DND-41 (cell line): Measurements from ENCODE around the gene SUN2.

Experiments used
- ATAC-seq: fragments of 200-7000 bp; cut with Tn5 transposase; 3 replicates; pipeline ENCODE4 v1.9.1; 2021; ENCODE audit warnings: low read depth; ENCODE audit not compliant: insufficient read depth
- DNase-seq: peaks from one replicate; pipeline ENCODE4 v3.0.0-alpha.2; 2020
- H2AFZ ChIP-seq: 2 replicates; pipeline ENCODE4 v1.6.0; 2012; ENCODE audit warnings: low read depth, low read length
- H3K27ac ChIP-seq: 2 replicates; pipeline ENCODE4 v1.5.1; 2012; ENCODE audit warnings: low read length, inconsistent platforms
- H3K27me3 ChIP-seq: fragments of 200-600 bp; sonication (generic); 2 replicates; pipeline ENCODE4 v1.6.0; 2012; ENCODE audit warnings: low read length, mild to moderate bottlenecking, inconsistent platforms; ENCODE audit not compliant: insufficient read depth, poor library complexity
- H3K36me3 ChIP-seq: 2 replicates; pipeline ENCODE4 v1.5.1; 2012; ENCODE audit warnings: low read length, inconsistent platforms; ENCODE audit not compliant: insufficient read depth
- H3K4me1 ChIP-seq: 2 replicates; pipeline ENCODE4 v1.5.1; 2012; ENCODE audit warnings: mild to moderate bottlenecking, low read length; ENCODE audit not compliant: insufficient read depth
- H3K4me2 ChIP-seq: 2 replicates; pipeline ENCODE4 v1.6.0; 2012; ENCODE audit warnings: mild to moderate bottlenecking, moderate library complexity, low read length, inconsistent platforms; ENCODE audit not compliant: insufficient read depth
- H3K4me3 ChIP-seq, 2 experiments: fragments of 200-600 bp in 1 of 2; shearing (Covaris generic) in 1 of 2; 2 replicates each; pipeline ENCODE4 v1.5.1; 2012 to 2016; ENCODE audit warnings: inconsistent platforms in 2 of 2, low read length in 2 of 2, mild to moderate bottlenecking in 2 of 2, low read depth in 1 of 2, moderate library complexity in 1 of 2
- H3K79me2 ChIP-seq: 2 replicates; pipeline ENCODE4 v1.6.0; 2012; ENCODE audit warnings: low read length, inconsistent platforms; ENCODE audit not compliant: insufficient read depth
- H3K9ac ChIP-seq: 2 replicates; pipeline ENCODE4 v1.6.0; 2012; ENCODE audit warnings: low read depth, mild to moderate bottlenecking, inconsistent platforms, low read length, moderate library complexity
- H3K9me3 ChIP-seq: 2 replicates; pipeline ENCODE4 v1.5.1; 2012; ENCODE audit warnings: low read length, moderate library complexity, mild to moderate bottlenecking, inconsistent platforms; ENCODE audit not compliant: insufficient read depth, severe bottlenecking
- H4K20me1 ChIP-seq: 2 replicates; pipeline ENCODE4 v1.6.0; 2012; ENCODE audit warnings: low read length; ENCODE audit not compliant: insufficient read depth
- CTCF ChIP-seq: IDR thresholded peaks from 2 replicates; pipeline ENCODE4 v1.5.1; 2012; ENCODE audit warnings: borderline replicate concordance, low read length, moderate library complexity, mild to moderate bottlenecking; ENCODE audit not compliant: poor library complexity, severe bottlenecking; ENCODE audit errors: extremely low read depth
- EZH2 ChIP-seq: IDR thresholded peaks from 3 replicates; pipeline ENCODE4 v1.6.1; 2012; ENCODE audit warnings: borderline replicate concordance, low read depth, mild to moderate bottlenecking, moderate library complexity, low read length, inconsistent platforms; ENCODE audit not compliant: severe bottlenecking

SUN2 gene

DNA sequence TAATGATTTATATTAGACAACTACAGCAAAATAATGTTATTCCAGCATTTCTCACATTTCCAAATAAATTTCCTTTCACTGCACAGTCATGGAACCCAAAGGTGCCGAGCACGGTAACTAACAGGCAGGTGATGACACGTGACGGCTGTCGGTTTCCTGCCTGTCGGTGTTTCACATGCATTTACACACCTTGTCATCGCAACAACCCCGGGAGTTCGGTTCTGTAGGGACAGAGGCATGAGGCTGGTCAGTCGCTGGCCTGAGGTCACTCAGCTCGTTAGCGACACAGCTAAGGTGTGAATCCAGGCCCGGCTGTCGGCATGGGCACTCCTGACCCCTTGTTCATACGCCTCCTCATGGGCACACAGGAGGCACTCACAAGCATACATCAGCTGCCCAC, 28.2 kb upstream of the SUN2 start:
- no peak overlapping the region for H2AFZ ChIP-seq
- no peak for ATAC-seq
- no peaks in the 10 kb centered on the region for H3K4me1 ChIP-seq
- no peaks in the 10 kb centered on the region for H3K79me2 ChIP-seq
- no peaks in the 10 kb centered on the region for H3K9me3 ChIP-seq
- H3K36me3 ChIP-seq, result no peaks in the 10 kb centered on the region
- H3K27me3 ChIP-seq, result no peaks in the 10 kb centered on the region
- H3K9ac ChIP-seq, result no peak overlapping the region
- H3K4me2 ChIP-seq, result no peak overlapping the region
- no peak overlapping the region for H3K27ac ChIP-seq
- H4K20me1 ChIP-seq, result peaks cover 5% of the 10 kb centered on the region
- H3K4me3 ChIP-seq, result no peak overlapping the region
- DNase-seq, result no peak
- TF ChIP-seq EZH2, result no peak
- no peak for TF ChIP-seq CTCF

- Histone ChIP-seq H3K79me2 (no peaks in the 10 kb centered on the region), H3K9me3 (no peaks in the 10 kb centered on the region), H3K9ac (no peak overlapping the region), H4K20me1 (peaks cover 5% of the 10 kb centered on the region), H3K36me3 (no peaks in the 10 kb centered on the region), H3K27ac (no peak overlapping the region), H2AFZ (no peak overlapping the region), H3K4me3 (no peak overlapping the region), H3K4me2 (no peak overlapping the region), H3K4me1 (no peaks in the 10 kb centered on the region), H3K27me3 (no peaks in the 10 kb centered on the region)
- ATAC-seq, result no peak
- DNase-seq, result no peak
- TF ChIP-seq EZH2, result no peak
- no peak for TF ChIP-seq CTCF
Observed at GRCh38 chr22:38783095-38783615, 27.4 kb upstream of the SUN2 start.

DNA sequence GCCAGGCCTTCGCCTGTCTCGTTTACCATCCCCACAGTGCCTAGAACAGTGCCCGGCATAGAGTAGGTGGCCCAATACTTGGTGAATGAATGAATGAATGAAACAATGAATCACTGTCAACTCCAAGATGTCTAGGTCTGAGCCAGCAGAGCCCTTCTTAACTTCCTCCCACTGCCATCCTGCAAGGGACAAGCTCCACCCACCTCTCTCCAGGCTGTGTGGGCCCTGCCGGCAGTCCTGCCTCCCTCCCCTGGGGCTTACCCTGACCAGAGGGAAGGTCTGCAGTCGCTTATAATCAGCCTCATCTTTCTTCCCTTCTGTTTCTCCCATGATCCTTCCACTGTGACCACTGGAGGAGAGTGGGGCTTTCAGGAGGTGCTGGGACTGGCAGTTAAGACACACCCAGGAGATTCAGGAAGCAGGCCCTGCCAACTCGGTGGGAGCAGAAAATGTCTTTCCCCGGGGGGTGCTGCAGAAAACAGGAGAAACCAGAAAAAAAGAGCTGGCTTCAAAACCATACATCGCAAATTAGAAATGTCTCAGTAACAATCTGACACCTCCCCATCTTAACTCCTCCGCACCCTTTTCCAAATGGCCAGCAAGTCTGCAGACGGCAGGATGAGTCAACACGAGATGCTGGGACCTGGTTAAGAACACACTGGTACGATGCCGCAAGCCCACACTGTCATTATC, 26.8 kb upstream of the SUN2 start:
- no peak for TF ChIP-seq EZH2
- TF ChIP-seq CTCF, result no peak
- no peak for ATAC-seq
- DNase-seq, result no peak
- H3K79me2 ChIP-seq, result no peaks in the 10 kb centered on the region
- no peak overlapping the region for H3K4me2 ChIP-seq
- H3K9me3 ChIP-seq, result no peaks in the 10 kb centered on the region
- H3K27ac ChIP-seq, result no peak overlapping the region
- H4K20me1 ChIP-seq, result peaks cover under 1% of the 10 kb centered on the region
- no peaks in the 10 kb centered on the region for H3K27me3 ChIP-seq
- no peaks in the 10 kb centered on the region for H3K4me1 ChIP-seq
- no peak overlapping the region for H3K9ac ChIP-seq
- H3K4me3 ChIP-seq, result no peak overlapping the region
- no peak overlapping the region for H2AFZ ChIP-seq
- no peaks in the 10 kb centered on the region for H3K36me3 ChIP-seq
